ENCODE measurements around the gene STEAP3.

Gene STEAP3

DNA sequence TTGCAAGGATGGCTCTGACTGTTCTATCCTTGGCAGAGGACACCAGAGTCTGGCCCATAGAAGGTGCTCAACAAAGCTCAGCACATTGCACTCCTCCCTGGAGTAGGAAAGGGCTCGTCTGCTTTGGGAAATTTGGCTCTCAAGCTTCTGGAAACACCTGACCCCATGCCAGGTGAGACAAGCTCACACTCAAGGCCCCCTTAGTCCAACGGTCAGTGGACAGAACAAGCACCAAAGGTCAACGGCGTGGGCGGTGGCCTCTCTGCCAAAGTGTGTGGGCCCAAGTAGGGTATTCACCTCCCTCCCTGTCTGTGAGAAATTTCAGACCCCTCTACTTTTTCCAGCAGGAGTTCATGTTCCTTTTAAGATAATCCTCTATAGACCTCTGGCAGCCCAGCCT lies 2.0 kb upstream of the STEAP3 start:
- TF ChIP-seq POLR2AphosphoS5 (IDR thresholded peaks at IDR 0.05; ENCODE audit: low read depth, low read length), result no peak
- no peak for TF ChIP-seq SIN3A (IDR thresholded peaks at IDR 0.05; ENCODE audit: borderline replicate concordance, insufficient read depth, low read length)
- TF ChIP-seq REST (IDR thresholded peaks at IDR 0.05; ENCODE audit: insufficient read depth in 1 of 2, low read depth in 2 of 2, low read length in 2 of 2), result no peak
- no peak for TF ChIP-seq FOXP2 (optimal IDR thresholded peaks at IDR 0.05; ENCODE audit: borderline replicate concordance, extremely low read depth, extremely low read length, insufficient read depth)
- no peak for TF ChIP-seq TAF1 (IDR thresholded peaks at IDR 0.05; ENCODE audit: borderline replicate concordance, insufficient read depth, low read length)

- TF ChIP-seq FOXP2 (optimal IDR thresholded peaks at IDR 0.05; ENCODE audit: borderline replicate concordance, extremely low read depth, extremely low read length, insufficient read depth) (no peak), SIN3A (IDR thresholded peaks at IDR 0.05; ENCODE audit: borderline replicate concordance, insufficient read depth, low read length) (no peak), POLR2AphosphoS5 (IDR thresholded peaks at IDR 0.05; ENCODE audit: low read depth, low read length) (no peak), TAF1 (IDR thresholded peaks at IDR 0.05; ENCODE audit: borderline replicate concordance, insufficient read depth, low read length) (no peak), REST (IDR thresholded peaks at IDR 0.05; ENCODE audit: insufficient read depth in 1 of 2, low read depth in 2 of 2, low read length in 2 of 2) (no peak)
Measured at GRCh38 chr2:119222213-119222612, 1.4 kb upstream of the STEAP3 start.

GRCh38 chr2:119222863-119223520 lies 642 bp upstream of the STEAP3 start:
- TF ChIP-seq REST (IDR thresholded peaks at IDR 0.05; ENCODE audit: insufficient read depth in 1 of 2, low read depth in 2 of 2, low read length in 2 of 2), result no peak
- TF ChIP-seq POLR2AphosphoS5 (IDR thresholded peaks at IDR 0.05; ENCODE audit: low read depth, low read length), result no peak
- TF ChIP-seq TAF1 (IDR thresholded peaks at IDR 0.05; ENCODE audit: borderline replicate concordance, insufficient read depth, low read length), result no peak
- no peak for TF ChIP-seq SIN3A (IDR thresholded peaks at IDR 0.05; ENCODE audit: borderline replicate concordance, insufficient read depth, low read length)
- TF ChIP-seq FOXP2 (optimal IDR thresholded peaks at IDR 0.05; ENCODE audit: borderline replicate concordance, extremely low read depth, extremely low read length, insufficient read depth), result no peak

DNA sequence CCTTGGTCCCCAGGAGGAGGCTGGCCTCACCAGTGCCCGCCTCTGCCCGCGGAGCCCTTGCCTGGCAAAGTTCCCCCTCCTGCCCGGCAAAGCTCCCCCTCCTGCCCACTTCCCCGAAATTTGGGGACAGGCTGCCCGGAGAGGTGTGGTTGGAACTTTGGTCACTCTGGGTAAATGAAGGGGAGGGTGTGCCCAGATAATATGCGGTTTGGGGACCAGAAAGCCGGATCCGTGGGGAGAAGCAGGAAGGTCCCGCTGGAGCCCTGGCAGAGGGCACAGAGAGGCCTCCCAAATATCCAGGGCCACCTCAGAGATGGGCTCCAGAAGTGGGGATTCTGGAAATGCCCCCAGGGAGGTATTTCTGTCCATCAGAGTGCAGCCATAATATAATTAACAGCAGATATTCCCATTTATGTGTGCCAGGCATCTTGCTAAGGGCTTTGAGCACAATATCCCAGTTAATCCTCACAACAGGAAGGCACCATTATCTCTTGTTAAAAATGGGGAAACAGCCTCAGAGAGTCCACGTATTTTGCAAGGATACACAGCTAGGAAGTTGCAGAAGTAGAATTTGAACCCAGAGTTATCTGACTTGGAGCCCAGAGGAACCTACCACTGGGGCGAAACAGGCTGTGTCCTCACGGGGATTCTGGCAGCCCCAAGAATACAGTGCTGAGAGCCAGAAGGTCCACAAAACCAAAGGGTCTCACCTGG lies 914 bp downstream of the STEAP3 start:
- no peak for TF ChIP-seq SIN3A (IDR thresholded peaks at IDR 0.05; ENCODE audit: borderline replicate concordance, insufficient read depth, low read length)
- TF ChIP-seq POLR2AphosphoS5 (IDR thresholded peaks at IDR 0.05; ENCODE audit: low read depth, low read length), result no peak
- TF ChIP-seq TAF1 (IDR thresholded peaks at IDR 0.05; ENCODE audit: borderline replicate concordance, insufficient read depth, low read length), result no peak
- TF ChIP-seq REST (IDR thresholded peaks at IDR 0.05; ENCODE audit: insufficient read depth in 1 of 2, low read depth in 2 of 2, low read length in 2 of 2), result no peak

Measured in PFSK-1 (cell line).